RPMI8226 (cell line): ENCODE measurements around the gene CBARP.
"Not testable (repeated sequence)": the region's sequence is repeated elsewhere in the genome, so short reads cannot be mapped to it uniquely, and the experiment has no call there.

Experiments used
- DNase-seq: peaks from one replicate; pipeline ENCODE4 v3.0.0-alpha.2; 2015

CBARP gene

DNA sequence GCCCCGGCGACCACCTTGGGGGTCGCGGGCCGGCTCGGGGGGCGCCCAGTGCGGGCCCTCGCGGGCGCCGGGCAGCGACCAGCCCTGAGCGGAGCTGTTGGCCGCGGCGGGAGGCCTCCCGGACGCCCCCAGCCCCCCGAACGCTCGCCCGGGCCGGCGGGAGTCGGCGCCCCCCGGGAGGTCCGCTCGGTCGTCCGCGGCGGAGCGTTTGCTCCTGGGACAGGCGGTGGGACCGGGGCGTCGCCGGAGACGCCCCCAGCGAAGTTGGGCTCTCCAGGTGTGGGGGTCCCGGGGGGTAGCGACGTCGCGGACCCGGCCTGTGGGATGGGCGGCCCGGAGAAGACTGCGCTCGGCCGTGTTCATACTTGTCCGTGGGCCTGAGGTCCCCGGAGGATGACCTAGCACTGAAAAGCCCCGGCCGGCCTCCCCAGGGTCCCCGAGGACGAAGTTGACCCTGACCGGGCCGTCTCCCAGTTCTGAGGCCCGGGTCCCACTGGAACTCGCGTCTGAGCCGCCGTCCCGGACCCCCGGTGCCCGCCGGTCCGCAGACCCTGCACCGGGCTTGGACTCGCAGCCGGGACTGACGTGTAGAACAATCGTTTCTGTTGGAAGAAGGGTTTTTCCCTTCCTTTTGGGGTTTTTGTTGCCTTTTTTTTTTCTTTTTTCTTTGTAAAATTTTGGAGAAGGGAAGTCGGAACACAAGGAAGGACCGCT is 31.5 kb downstream of the CBARP start:
- no peak for DNase-seq

GRCh38 chr19:1205114-1206099 is 32.4 kb downstream of the CBARP start, which contains the start of gene STK11:
TSS of gene STK11 (plus strand) at chr19:1205778. CDS start at chr19:1206914, 1,136 bp downstream.
- DNase-seq, result peak; percentile 98

- DNase-seq, result not testable (repeated sequence)
Observed at GRCh38 chr19:1200614-1201013, 37.2 kb downstream of the CBARP start.

DNA sequence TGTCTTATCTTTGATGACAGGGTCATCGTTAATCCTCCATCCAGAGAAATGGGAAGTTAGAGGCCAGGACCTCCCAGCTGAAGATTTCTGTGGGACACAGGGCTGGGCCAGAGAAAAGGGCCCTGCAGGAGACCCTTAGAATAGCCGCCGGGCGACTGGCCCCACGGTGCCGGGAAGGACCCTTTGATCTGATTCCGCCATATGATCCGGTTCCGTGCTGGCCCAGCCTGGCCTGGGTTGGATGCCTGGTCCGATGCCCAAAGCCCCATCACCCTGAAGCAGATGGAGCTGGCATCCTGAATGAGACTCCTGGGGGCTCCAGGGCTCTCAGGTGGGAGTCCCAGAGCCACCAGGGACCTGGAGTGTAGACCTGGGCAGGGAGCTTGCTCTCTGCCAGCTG is 38.3 kb downstream of the CBARP start:
- no peak for DNase-seq

DNA sequence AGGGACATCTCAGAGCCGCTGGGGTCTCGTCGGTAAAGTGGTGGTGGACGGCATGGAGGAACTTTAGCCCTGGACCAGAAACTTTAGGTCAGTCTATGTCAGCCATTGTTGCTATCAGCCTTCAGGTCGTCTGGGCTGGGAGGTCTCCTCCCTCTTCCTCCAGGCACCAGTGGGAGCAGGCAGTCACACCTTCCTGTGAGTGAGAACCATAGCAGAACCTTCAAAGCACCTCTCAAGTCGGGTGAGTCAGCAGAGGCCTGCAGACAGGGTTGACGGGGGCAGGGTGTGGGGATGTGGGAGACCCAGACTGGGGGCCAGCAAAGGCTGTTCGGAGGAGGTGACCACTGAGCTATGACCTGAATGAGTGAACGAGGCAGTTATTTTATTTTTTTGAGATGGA is 48.4 kb downstream of the CBARP start:
- no peak for DNase-seq

DNA sequence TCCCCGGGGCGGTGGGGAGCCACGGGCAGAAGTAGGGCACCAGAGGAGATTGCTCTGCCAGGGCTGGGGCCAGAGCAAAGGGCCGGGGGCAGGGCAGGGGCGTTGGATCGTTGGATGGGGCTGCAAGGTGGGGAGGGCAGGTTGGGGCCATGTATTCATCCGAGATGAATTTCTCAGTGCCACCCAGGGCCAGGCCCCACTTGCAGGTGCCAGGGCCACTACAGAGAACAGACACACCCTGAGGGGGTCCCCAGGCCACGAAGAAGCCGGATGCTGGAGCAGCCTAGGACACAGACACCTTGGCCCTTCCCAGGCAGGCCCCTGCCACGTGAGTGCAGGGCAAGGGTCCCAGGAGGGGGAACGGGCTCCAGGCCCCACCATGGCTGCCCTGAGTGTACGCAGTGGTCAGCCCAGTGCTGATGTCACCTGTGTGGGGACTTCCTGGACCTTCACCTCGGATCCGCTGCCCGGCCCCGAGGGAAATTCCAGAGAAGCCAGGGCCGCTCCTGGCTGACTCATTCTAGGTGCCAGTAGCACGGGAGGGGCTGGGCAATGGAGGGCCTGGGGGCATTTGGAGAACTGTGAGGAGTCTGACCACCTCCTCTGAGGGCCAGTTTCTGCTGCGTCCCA is 54.1 kb downstream of the CBARP start:
- no peak for DNase-seq

DNA sequence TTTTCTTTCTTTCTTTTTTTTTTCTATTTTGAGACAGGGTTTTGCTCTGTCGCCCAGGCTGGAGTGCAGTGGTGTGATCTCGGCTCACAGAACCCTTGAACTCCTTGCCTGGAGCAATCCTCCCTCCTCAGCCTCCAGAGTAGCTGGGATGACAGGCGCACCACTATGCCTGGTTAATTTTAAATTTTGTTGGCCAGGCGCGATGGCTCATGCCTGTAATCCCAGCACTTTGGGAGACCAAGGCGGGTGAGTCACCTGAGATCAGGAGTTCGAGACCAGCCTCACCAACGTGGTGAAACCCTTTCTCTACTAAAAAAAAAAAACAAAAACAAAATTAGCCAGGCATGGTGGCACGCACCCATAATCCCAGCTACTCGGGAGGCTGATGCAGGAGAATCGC is 55.1 kb downstream of the CBARP start:
- no peak for DNase-seq

DNA sequence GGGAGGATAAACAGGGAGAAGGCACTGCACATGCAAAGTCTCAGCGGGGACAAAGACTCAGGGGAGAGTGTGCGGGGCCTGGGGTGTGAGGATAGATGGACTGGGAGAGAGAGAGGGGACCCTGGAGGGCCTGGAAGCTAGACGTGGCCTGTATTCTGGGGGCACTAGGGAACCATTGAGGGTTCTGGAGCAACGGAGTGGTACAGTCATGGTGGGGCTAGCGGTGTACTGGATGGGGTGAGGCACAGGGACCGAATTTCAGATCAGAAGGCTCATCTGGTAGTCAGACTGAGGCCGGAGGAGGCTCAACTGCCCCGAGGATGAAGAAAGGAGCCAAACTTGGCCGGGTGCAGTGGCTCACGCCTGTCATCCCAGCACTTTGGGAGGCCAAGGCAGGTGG is 55.7 kb downstream of the CBARP start:
- DNase-seq, result no peak

DNA sequence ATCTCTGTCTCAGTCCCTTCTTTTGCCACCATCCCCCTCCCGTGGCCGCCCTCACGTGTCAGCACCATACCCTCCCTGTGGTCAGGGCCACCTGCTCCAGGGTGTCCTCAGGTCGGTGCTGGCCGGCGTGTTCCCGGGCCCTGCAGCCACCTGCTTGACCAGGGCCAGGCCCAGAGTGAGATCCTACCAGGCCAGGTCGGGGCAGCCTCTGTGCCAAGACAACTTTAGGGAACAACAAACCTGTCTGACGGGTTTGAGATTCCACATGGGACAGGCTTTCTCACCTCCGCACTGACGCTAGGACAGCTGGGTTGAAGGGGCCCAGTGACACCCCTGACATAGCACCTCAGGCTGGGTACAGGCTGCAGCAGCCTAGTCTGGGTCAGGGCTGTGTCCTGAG is 56.2 kb downstream of the CBARP start:
- DNase-seq, result no peak
